ENCODE results near the gene CIT.
"Not testable (repeated sequence)": the region's sequence is repeated elsewhere in the genome, so short reads cannot be mapped to it uniquely, and the experiment has no call there.

CIT gene

DNA sequence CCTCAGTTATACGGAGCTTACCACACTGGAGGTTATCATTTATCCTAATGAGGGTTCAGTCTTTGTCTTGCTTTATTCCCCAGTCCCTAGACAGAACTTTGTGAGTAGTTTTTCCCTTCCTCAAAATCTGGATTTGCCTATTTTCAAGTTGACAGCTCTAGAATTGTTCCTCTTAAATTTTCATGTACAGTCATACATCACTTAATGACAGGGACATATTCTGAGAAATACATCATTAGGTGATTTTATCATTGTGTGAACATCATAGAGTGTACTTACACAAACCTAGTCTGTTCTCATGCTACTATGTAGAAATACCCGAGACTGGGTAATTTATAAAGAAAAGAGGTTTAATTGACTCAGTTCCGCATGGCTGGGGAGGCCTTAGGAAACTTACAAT lies 206.1 kb downstream of the CIT start:
- no peak for TF ChIP-seq JUND (IDR thresholded peaks at IDR 0.05; ENCODE audit: low read depth)
- no peak for DNase-seq (ENCODE audit: low read depth in 1 of 2, low spot score in 1 of 2)
- in situ Hi-C loops (cut with HindIII; ENCODE audit: low pct_unique_long_range_greater_than_20kb, low sequenced_read_pairs), result no loop called here

GRCh38 chr12:119669744-119670472 lies 207.2 kb downstream of the CIT start:
- DNase-seq (ENCODE audit: low read depth in 1 of 2, low spot score in 1 of 2), result no peak
- in situ Hi-C loops (cut with HindIII; ENCODE audit: low pct_unique_long_range_greater_than_20kb, low sequenced_read_pairs), result no loop called here
- TF ChIP-seq JUND (IDR thresholded peaks at IDR 0.05; ENCODE audit: low read depth), result no peak

DNA sequence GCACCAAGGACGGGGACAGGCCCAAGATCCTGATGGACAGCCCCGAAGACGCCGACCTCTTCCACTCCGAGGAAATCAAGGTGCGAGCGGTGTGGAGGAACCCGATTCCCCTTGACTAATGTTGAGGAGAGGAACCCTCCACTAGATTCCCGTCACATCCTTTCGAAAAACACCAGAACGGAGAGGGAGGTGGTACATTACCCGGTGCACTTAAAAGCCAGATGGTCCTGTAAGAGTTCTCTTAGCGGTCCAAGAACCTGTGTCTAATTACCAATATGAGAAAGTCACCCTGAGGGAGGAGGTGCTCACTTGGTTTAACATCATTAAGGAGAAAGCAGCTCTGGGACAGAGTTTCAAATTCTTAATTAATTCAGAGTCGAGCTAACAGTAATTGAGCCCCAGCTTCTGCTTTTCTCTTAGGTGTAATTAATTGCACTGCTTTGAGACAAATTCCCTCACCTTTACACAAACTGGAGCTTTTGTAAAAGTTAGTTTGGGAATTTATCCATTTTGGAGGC lies 208.7 kb downstream of the CIT start:
- no peak for TF ChIP-seq JUND (IDR thresholded peaks at IDR 0.05; ENCODE audit: low read depth)
- DNase-seq (ENCODE audit: low read depth in 1 of 2, low spot score in 1 of 2), result no peak
- in situ Hi-C loops (cut with HindIII; ENCODE audit: low pct_unique_long_range_greater_than_20kb, low sequenced_read_pairs), result no loop called here

DNA sequence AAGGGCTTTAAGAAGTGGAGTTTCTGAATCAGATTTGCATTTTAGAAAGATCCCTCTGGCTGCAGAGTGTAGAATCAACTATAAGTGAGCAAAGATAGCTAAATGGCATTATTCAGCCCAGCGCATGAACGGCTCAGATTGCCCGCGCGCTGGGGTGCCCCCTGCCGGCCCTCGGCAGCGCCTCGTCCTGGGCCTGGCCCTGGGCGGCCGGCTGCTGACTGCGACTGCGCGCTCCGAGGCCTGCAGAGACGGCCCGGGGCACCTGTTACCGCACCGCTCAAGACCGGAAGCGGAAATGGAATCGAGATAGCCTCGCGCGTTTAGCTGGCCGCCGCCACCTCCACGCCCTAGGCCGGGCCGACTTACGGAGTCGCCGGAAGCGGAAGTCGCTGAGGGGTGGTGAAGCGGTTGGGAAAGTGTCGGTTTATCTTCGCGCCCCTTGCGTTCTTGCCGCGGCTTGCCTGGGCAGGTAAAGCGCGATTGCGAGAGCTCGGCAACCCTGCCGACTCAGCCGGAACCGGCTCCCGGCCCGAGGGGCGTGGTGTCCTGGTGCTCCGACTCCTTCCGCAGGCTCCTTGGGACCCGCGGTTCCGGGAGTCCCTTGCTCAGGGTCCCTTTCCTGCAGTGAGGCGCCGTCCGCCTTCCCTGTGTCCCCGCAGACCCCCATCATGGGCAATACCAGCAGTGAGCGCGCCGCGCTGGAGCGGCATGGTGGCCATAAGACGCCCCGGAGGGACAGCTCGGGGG lies 209.4 kb downstream of the CIT start, which contains the start of gene PRKAB1:
TSS of gene PRKAB1 (plus strand) at position 557 of the 747 bp plus-strand sequence. CDS start at position 669, 112 bp downstream.
- DNase-seq (ENCODE audit: low read depth in 1 of 2, low spot score in 1 of 2), result peak; percentile 97 to 99
- TF ChIP-seq JUND (IDR thresholded peaks at IDR 0.05; ENCODE audit: low read depth), result no peak
- in situ Hi-C loops (cut with HindIII; ENCODE audit: low pct_unique_long_range_greater_than_20kb, low sequenced_read_pairs), result no loop called here

DNA sequence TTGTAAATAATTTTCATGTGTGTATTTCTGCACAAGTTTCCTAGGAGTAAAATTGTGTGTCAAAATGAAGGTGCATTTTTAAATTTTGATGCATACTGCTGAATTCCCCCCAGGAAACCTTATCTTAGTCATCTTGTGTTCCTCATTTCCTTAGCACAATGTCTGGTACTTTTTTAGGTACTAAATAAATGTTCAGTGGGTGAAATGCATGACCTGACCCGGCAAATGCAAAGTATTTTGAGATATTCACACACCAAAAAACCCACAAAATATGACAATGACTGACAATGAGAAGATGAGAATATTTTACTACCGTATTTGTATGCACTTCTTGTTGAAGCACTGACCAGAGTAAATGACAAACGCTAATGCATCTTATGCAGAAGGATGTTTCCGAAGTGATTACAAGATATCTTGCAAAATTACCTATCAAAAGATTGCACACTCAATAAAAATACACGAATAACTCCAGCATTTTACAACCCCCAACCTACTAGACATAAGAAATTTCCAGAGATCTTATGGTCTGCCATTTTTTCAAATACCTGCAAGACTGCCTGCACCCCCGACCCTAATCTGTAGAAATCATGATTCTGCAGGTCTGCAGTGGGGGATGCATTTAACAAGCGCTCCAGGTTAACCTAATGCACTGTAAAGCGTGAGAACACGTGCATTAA lies 210.1 kb downstream of the CIT start:
- no peak for DNase-seq (ENCODE audit: low read depth in 1 of 2, low spot score in 1 of 2)
- in situ Hi-C loops (cut with HindIII; ENCODE audit: low pct_unique_long_range_greater_than_20kb, low sequenced_read_pairs), result no loop called here

GRCh38 chr12:119666226-119666795 lies 210.8 kb downstream of the CIT start:
- in situ Hi-C loops (cut with HindIII; ENCODE audit: low pct_unique_long_range_greater_than_20kb, low sequenced_read_pairs), result no loop called here
- DNase-seq (ENCODE audit: low read depth in 1 of 2, low spot score in 1 of 2), result no peak
- TF ChIP-seq JUND (IDR thresholded peaks at IDR 0.05; ENCODE audit: low read depth), result no peak

More for the DNA sequence above, 210.1 kb downstream of the CIT start:
- TF ChIP-seq JUND (IDR thresholded peaks at IDR 0.05; ENCODE audit: low read depth), result no peak

- DNase-seq (ENCODE audit: low read depth in 1 of 2, low spot score in 1 of 2), result no peak
- TF ChIP-seq JUND (IDR thresholded peaks at IDR 0.05; ENCODE audit: low read depth), result no peak
- in situ Hi-C loops (cut with HindIII; ENCODE audit: low pct_unique_long_range_greater_than_20kb, low sequenced_read_pairs), result no loop called here
Measured at GRCh38 chr12:119665164-119665929, 211.8 kb downstream of the CIT start.

GRCh38 chr12:119664642-119665041 lies 212.5 kb downstream of the CIT start:
- DNase-seq (ENCODE audit: low read depth in 1 of 2, low spot score in 1 of 2), result no peak
- TF ChIP-seq JUND (IDR thresholded peaks at IDR 0.05; ENCODE audit: low read depth), result no peak
- in situ Hi-C loops (cut with HindIII; ENCODE audit: low pct_unique_long_range_greater_than_20kb, low sequenced_read_pairs), result no loop called here

- TF ChIP-seq JUND (IDR thresholded peaks at IDR 0.05; ENCODE audit: low read depth), result no peak
- DNase-seq (ENCODE audit: low read depth in 1 of 2, low spot score in 1 of 2), result no peak
- in situ Hi-C loops (cut with HindIII; ENCODE audit: low pct_unique_long_range_greater_than_20kb, low sequenced_read_pairs), result no loop called here
Measured at GRCh38 chr12:119661882-119662281, 215.2 kb downstream of the CIT start.

DNA sequence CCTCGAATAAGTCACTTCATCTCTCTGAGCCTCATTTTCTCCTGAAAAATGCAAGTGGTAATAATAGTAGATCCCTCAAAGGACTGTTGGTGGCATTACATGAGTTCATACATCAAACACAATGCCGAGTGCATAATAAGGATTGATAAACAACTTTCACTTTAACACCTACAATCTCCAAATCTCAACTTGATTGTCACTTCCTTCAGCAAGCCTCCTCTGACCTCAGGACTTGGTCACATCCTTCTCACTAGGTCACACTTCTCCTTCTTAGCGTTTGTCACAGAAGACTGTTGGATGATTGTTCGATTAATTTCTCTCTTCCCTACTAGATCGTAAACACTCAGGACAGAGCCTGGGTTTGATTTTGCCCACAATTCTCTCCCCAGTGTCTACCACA lies 217.0 kb downstream of the CIT start:
- TF ChIP-seq JUND (IDR thresholded peaks at IDR 0.05; ENCODE audit: low read depth), result no peak
- in situ Hi-C loops (cut with HindIII; ENCODE audit: low pct_unique_long_range_greater_than_20kb, low sequenced_read_pairs), result no loop called here
- no peak for DNase-seq (ENCODE audit: low read depth in 1 of 2, low spot score in 1 of 2)

GRCh38 chr12:119659289-119659897 lies 217.7 kb downstream of the CIT start:
- TF ChIP-seq JUND (IDR thresholded peaks at IDR 0.05; ENCODE audit: low read depth), result no peak
- in situ Hi-C loops (cut with HindIII; ENCODE audit: low pct_unique_long_range_greater_than_20kb, low sequenced_read_pairs), result no loop called here
- peak; percentile 56 to 64 for DNase-seq (ENCODE audit: low read depth in 1 of 2, low spot score in 1 of 2)

GRCh38 chr12:119658166-119658565 lies 219.0 kb downstream of the CIT start:
- DNase-seq (ENCODE audit: low read depth in 1 of 2, low spot score in 1 of 2); in situ Hi-C loops (cut with HindIII; ENCODE audit: low pct_unique_long_range_greater_than_20kb, low sequenced_read_pairs): not testable (repeated sequence)

- in situ Hi-C loops (cut with HindIII; ENCODE audit: low pct_unique_long_range_greater_than_20kb, low sequenced_read_pairs); DNase-seq (ENCODE audit: low read depth in 1 of 2, low spot score in 1 of 2): not testable (repeated sequence)
Measured at GRCh38 chr12:119657001-119657400, 220.1 kb downstream of the CIT start.
